GM12878 (cell line): ENCODE measurements around the gene ALG3. TPM values are rescaled to one million over a fixed set of nuclear protein-coding genes. Genes with fewer than 3 reads are reported as not detected.

ENCODE experiments used
- ATAC-seq: fragments of 200-7000 bp; cut with Tn5 transposase; 3 replicates; pipeline ENCODE4 v1.9.1; 2020; ENCODE audit warnings: mild to moderate bottlenecking, moderate library complexity
- BruUV-seq: library from RNA; stranded (reverse); fragments of 400-500 nt; replicated peaks from 2 replicates; lab custom pipeline; 2021; lab: Mats Ljungman, UMichigan
- CTCF ChIA-PET: fragments of 300-600 bp; sonication (Branson Sonifier 250); formaldehyde crosslinking; extraction: SDS; loops from one replicate; lab custom pipeline; 2021; ENCODE audit warnings: inconsistent platforms; lab: Yijun Ruan, JAX
- POLR2A ChIA-PET: fragments of 350-600 bp; formaldehyde crosslinking; extraction: SDS; loops from one replicate; lab custom pipeline; 2021; ENCODE audit warnings: inconsistent platforms; lab: Charles Lee
- RAD21 ChIA-PET: fragments of 300-600 bp; sonication (Branson Sonifier 250); formaldehyde crosslinking; loops from one replicate; lab custom pipeline; 2023; ENCODE audit warnings: antibody characterized with exemption; ENCODE audit not compliant: unreplicated experiment; lab: Charles Lee
- SMC1A ChIA-PET: fragments of 300-600 bp; sonication (Branson Sonifier 250); formaldehyde crosslinking; loops from one replicate; lab custom pipeline; 2023; ENCODE audit not compliant: unreplicated experiment, uncharacterized antibody; lab: Charles Lee
- DNase-seq: peaks from one replicate; pipeline ENCODE4 v3.0.0-alpha.2; 2011; ENCODE audit warnings: low read depth, low spot score
- FAIRE-seq: peaks from 3 replicates; lab custom pipeline; 2011; peaks lifted over from hg19 to GRCh38; lab: Jason Lieb, UNC
- H2AFZ ChIP-seq: 2 replicates; pipeline ENCODE4 v1.6.0; 2011; ENCODE audit warnings: low read depth, low read length, control low read depth; ENCODE audit not compliant: control insufficient read depth
- H3K27ac ChIP-seq: 2 replicates; pipeline ENCODE4 v1.5.1; 2011; ENCODE audit warnings: control low read depth; ENCODE audit not compliant: control insufficient read depth, insufficient read depth
- H3K27me3 ChIP-seq, 2 experiments: replicated peaks in 1 of 2; 2 replicates each; pipeline versions ENCODE4 v1.6.0 to v1.6.1; 2011; ENCODE audit warnings: low read length in 1 of 2; ENCODE audit not compliant: control insufficient read depth in 2 of 2, insufficient read depth in 2 of 2
- H3K36me3 ChIP-seq, 2 experiments: 2 replicates each; pipeline ENCODE4 v1.5.1; 2011; ENCODE audit warnings: low read length in 1 of 2; ENCODE audit not compliant: control insufficient read depth in 2 of 2, insufficient read depth in 2 of 2
- H3K4me1 ChIP-seq: 2 replicates; pipeline ENCODE4 v1.6.1; 2011; ENCODE audit warnings: mild to moderate bottlenecking, low read length, moderate library complexity, mixed read lengths; ENCODE audit not compliant: control insufficient read depth, insufficient read depth
- H3K4me2 ChIP-seq: 2 replicates; pipeline ENCODE4 v1.6.0; 2011; ENCODE audit warnings: control low read depth; ENCODE audit not compliant: control insufficient read depth, insufficient read depth
- H3K4me3 ChIP-seq: fragments of 200-600 bp; sonication (generic); 2 replicates; pipeline ENCODE4 v1.5.1; 2016
- H3K79me2 ChIP-seq: 2 replicates; pipeline ENCODE4 v1.6.0; 2011; ENCODE audit warnings: low read length; ENCODE audit not compliant: control insufficient read depth, insufficient read depth
- H3K9ac ChIP-seq: 2 replicates; pipeline ENCODE4 v1.8.0; 2011; ENCODE audit warnings: low read length, control low read depth, mixed read lengths; ENCODE audit not compliant: control insufficient read depth, insufficient read depth
- H3K9me3 ChIP-seq: replicated peaks from 3 replicates; pipeline ENCODE4 v1.5.1; 2011; ENCODE audit warnings: mild to moderate bottlenecking, low read length; ENCODE audit not compliant: control insufficient read depth, insufficient read depth
- H4K20me1 ChIP-seq: 2 replicates; pipeline ENCODE4 v1.6.0; 2011; ENCODE audit not compliant: control insufficient read depth, insufficient read depth
- CBX3 ChIP-seq: fragments of 200-600 bp; sonication (generic); IDR thresholded peaks from 2 replicates; pipeline ENCODE4 v1.6.1; 2016; ENCODE audit warnings: low read depth, borderline replicate concordance
- CHD1 ChIP-seq: IDR thresholded peaks from 2 replicates; pipeline ENCODE4 v1.6.1; 2012; ENCODE audit warnings: low read depth, low read length, improper control_type of control experiment
- CREB1 ChIP-seq: IDR thresholded peaks from 2 replicates; pipeline ENCODE4 v1.6.1; 2012; ENCODE audit warnings: low read depth, mild to moderate bottlenecking, inconsistent platforms
- FOXM1 ChIP-seq: IDR thresholded peaks from 2 replicates; pipeline ENCODE4 v1.6.1; 2012; ENCODE audit warnings: low read depth, mild to moderate bottlenecking, inconsistent platforms, low read length, moderate library complexity
- JUNB ChIP-seq: IDR thresholded peaks from 2 replicates; pipeline ENCODE4 v1.6.1; 2016; ENCODE audit warnings: antibody characterized with exemption, mild to moderate bottlenecking
- KDM1A ChIP-seq: fragments of 200-600 bp; sonication (generic); IDR thresholded peaks from 2 replicates; pipeline ENCODE4 v1.6.1; 2016; ENCODE audit warnings: borderline replicate concordance
- KLF5 ChIP-seq: fragments of 450-650 bp; IDR thresholded peaks from 2 replicates; pipeline ENCODE4 v1.6.1; 2014; ENCODE audit warnings: mild to moderate bottlenecking; ENCODE audit not compliant: partially characterized antibody
- MYC ChIP-seq: IDR thresholded peaks from 2 replicates; pipeline ENCODE4 v1.6.1; 2011; ENCODE audit warnings: mild to moderate bottlenecking, low read length, moderate library complexity, inconsistent platforms; ENCODE audit not compliant: insufficient read depth, insufficient replicate concordance, insufficient read length, severe bottlenecking
- NFIC ChIP-seq: IDR thresholded peaks from 2 replicates; pipeline ENCODE4 v1.6.1; 2012; ENCODE audit warnings: low read depth, mild to moderate bottlenecking, inconsistent platforms, low read length, moderate library complexity
- RBBP5 ChIP-seq: fragments of 200-600 bp; sonication (generic); conservative IDR thresholded peaks from 2 replicates; pipeline ENCODE4 v1.6.1; 2016
- SMAD1 ChIP-seq: fragments of 450-650 bp; IDR thresholded peaks from 2 replicates; pipeline ENCODE4 v1.6.1; 2018; ENCODE audit warnings: mild to moderate bottlenecking, low read depth; ENCODE audit not compliant: partially characterized antibody
- TCF7 ChIP-seq: IDR thresholded peaks from 2 replicates; pipeline ENCODE4 v1.6.1; 2014; ENCODE audit warnings: antibody characterized with exemption, borderline replicate concordance
- ZNF207 ChIP-seq: fragments of 450-650 bp; IDR thresholded peaks from 2 replicates; pipeline ENCODE4 v1.6.1; 2014; ENCODE audit warnings: antibody characterized with exemption, mild to moderate bottlenecking, borderline replicate concordance
- WGBS: methylation state at CpG from one replicate; pipeline ENCODE4 v1.1.6; 2016; ENCODE audit warnings: low lambda C conversion rate; ENCODE audit not compliant: insufficient replicate concordance, insufficient coverage; ENCODE audit errors: missing lambda C conversion rate; 5-methylcytosine and 5-hydroxymethylcytosine counted together
- in situ Hi-C: fragments of 300-500 bp; cut with MboI; formaldehyde crosslinking; loops from 9 replicates; pipeline ENCODE4 v1.14.3; 2018; ENCODE audit warnings: mixed read lengths
- intact Hi-C: fragments of 100-400 bp; cut with micrococcal nuclease; formaldehyde crosslinking; loops from one replicate; pipeline ENCODE4 v1.14.2; 2022; ENCODE audit not compliant: unreplicated experiment
- polyA plus RNA-seq, 11 experiments: library from polyadenylated mRNA; depleted of rRNA in 4 of 11; unstranded in 6 of 11; stranded (reverse) in 5 of 11; fragments of >200 nt; fragmentation: Nextera tagmentation in 4 of 11; fragmentation: Illumina TruSeq in 1 of 11; extraction: Ambion mirVana in 4 of 11; extraction: Trizol in 1 of 11; gene quantifications; 1 replicate in 1 of 11; 2 replicates in 10 of 11; pipeline versions ENCODE4 v1.2.1 to v1.2.3, GENCODE V29; 2011 to 2016; ENCODE audit warnings: inconsistent platforms in 2 of 11, missing spikeins in 2 of 11, low read depth in 1 of 11
- total RNA-seq, 4 experiments: library from RNA; depleted of rRNA in 3 of 4; stranded (reverse); fragments of >200 nt in 3 of 4; fragmentation: Illumina TruSeq in 1 of 4; extraction: Trizol in 1 of 4; gene quantifications; 2 replicates each; pipeline versions ENCODE4 v1.2.1 to v1.2.3, GENCODE V29; 2013 to 2021
- TF ChIP-seq, protein P1 (sequence below), 3 experiments: IDR thresholded peaks in 2 of 3; conservative IDR thresholded peaks in 1 of 3; 2 replicates each; pipeline ENCODE4 v1.5.1; 2011; ENCODE audit warnings: low read depth in 3 of 3, low read length in 3 of 3, mild to moderate bottlenecking in 3 of 3, control low read depth in 2 of 3, moderate library complexity in 2 of 3, inconsistent platforms in 1 of 3, mixed read lengths in 1 of 3; ENCODE audit not compliant: control insufficient read depth in 2 of 3, insufficient read depth in 1 of 3; ENCODE audit errors: extremely low read depth in 1 of 3
- TF ChIP-seq, protein P2 (sequence below): fragments of 150-350 bp; IDR thresholded peaks from 2 replicates; pipeline ENCODE4 v1.6.1; 2014; ENCODE audit warnings: mild to moderate bottlenecking, low read depth, low read length
- TF ChIP-seq, protein P3 (sequence below): fragments of 450-650 bp; IDR thresholded peaks from 2 replicates; pipeline ENCODE4 v1.6.1; 2016; ENCODE audit warnings: mild to moderate bottlenecking, moderate library complexity, borderline replicate concordance
- TF ChIP-seq, protein P4 (sequence below): IDR thresholded peaks from 2 replicates; pipeline ENCODE4 v1.6.1; 2011; ENCODE audit warnings: low read depth, low read length, improper control_type of control experiment, borderline replicate concordance

ALG3 gene
- total and polyA plus RNA-seq, 10 of the 15 experiments (the other 5 are each of a cell fraction or from before 2014, with no cell fraction given) = 13.6 to 84.7 (median 39.4) TPM

DNA sequence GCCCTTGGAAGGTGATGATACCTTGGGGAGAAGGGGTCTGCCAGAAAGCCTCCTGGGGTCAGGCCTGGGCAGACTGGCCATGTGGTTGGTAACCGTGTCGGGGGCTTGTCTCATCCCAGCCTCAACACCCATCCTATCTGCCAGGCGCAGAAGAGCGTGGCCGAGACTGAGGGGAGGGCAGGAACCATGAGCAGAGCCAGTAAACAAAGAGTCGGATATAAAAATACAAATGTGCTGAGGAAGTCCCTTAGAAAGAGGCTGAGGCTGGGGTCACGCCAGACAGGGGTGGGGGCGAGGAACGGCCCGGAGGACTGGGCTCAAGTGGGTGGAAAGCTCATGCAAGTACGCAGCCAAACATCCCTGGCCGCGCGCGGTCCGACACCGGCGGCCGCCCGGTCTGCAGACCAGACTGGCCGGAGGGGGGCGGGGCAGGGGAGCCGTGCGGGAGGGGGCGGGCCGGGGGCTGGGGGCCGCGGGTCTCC lies 10.7 kb upstream of the ALG3 start:
- no TSS peak for BruUV-seq
- Histone ChIP-seq H3K4me3 (no peak overlapping the region), H3K4me1 (0 out of 2 replicates have a peak, but pooled peaks cover 4% of the 10 kb centered on the region), H3K9ac (no peak overlapping the region), H3K9me3 (no peaks in the 10 kb centered on the region), H2AFZ (no peak overlapping the region), H3K36me3 (no peaks in the 10 kb centered on the region), H3K27ac (no peak overlapping the region), H3K4me2 (no peak overlapping the region), H4K20me1 (no peaks in the 10 kb centered on the region), H3K79me2 (no peaks in the 10 kb centered on the region), H3K27me3 (peaks cover 2 to 11% of the 10 kb centered on the region in 2 experiments)
- SMC1A ChIA-PET = no interaction called here
- CTCF ChIA-PET = no interaction called here
- no peak for ATAC-seq
- WGBS = 53% methylated on average over 28 of the region's 28 CpGs
- in situ Hi-C loops (no loop called here), intact Hi-C loops (loop anchor here (10.0 kb wide), 1 partner anchor 245 kb away; the partner anchor contains the start of gene ABCC5)
- POLR2A ChIA-PET = no interaction called here
- no peak for DNase-seq
- no peak for FAIRE-seq
- RAD21 ChIA-PET = no interaction called here
- TF ChIP-seq CHD1 (no peak), CBX3 (no peak), ZNF207 (no peak), RBBP5 (no peak), KLF5 (no peak), MYC (no peak), JUNB (no peak), NFIC (no peak), KDM1A (no peak), FOXM1 (no peak), TCF7 (no peak), CREB1 (no peak), SMAD1 (no peak)
- TF ChIP-seq, protein P1, sequence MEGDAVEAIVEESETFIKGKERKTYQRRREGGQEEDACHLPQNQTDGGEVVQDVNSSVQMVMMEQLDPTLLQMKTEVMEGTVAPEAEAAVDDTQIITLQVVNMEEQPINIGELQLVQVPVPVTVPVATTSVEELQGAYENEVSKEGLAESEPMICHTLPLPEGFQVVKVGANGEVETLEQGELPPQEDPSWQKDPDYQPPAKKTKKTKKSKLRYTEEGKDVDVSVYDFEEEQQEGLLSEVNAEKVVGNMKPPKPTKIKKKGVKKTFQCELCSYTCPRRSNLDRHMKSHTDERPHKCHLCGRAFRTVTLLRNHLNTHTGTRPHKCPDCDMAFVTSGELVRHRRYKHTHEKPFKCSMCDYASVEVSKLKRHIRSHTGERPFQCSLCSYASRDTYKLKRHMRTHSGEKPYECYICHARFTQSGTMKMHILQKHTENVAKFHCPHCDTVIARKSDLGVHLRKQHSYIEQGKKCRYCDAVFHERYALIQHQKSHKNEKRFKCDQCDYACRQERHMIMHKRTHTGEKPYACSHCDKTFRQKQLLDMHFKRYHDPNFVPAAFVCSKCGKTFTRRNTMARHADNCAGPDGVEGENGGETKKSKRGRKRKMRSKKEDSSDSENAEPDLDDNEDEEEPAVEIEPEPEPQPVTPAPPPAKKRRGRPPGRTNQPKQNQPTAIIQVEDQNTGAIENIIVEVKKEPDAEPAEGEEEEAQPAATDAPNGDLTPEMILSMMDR (IDR thresholded peaks at IDR 0.05 in 2 of 3, conservative IDR thresholded peaks at IDR 0.05 in 1 of 3; ENCODE audit: control insufficient read depth in 2 of 3, extremely low read depth in 1 of 3, insufficient read depth in 1 of 3, low read depth in 3 of 3, low read length in 3 of 3) = no peak
- TF ChIP-seq, protein P2, sequence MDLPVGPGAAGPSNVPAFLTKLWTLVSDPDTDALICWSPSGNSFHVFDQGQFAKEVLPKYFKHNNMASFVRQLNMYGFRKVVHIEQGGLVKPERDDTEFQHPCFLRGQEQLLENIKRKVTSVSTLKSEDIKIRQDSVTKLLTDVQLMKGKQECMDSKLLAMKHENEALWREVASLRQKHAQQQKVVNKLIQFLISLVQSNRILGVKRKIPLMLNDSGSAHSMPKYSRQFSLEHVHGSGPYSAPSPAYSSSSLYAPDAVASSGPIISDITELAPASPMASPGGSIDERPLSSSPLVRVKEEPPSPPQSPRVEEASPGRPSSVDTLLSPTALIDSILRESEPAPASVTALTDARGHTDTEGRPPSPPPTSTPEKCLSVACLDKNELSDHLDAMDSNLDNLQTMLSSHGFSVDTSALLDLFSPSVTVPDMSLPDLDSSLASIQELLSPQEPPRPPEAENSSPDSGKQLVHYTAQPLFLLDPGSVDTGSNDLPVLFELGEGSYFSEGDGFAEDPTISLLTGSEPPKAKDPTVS = no peak
- TF ChIP-seq, protein P3, sequence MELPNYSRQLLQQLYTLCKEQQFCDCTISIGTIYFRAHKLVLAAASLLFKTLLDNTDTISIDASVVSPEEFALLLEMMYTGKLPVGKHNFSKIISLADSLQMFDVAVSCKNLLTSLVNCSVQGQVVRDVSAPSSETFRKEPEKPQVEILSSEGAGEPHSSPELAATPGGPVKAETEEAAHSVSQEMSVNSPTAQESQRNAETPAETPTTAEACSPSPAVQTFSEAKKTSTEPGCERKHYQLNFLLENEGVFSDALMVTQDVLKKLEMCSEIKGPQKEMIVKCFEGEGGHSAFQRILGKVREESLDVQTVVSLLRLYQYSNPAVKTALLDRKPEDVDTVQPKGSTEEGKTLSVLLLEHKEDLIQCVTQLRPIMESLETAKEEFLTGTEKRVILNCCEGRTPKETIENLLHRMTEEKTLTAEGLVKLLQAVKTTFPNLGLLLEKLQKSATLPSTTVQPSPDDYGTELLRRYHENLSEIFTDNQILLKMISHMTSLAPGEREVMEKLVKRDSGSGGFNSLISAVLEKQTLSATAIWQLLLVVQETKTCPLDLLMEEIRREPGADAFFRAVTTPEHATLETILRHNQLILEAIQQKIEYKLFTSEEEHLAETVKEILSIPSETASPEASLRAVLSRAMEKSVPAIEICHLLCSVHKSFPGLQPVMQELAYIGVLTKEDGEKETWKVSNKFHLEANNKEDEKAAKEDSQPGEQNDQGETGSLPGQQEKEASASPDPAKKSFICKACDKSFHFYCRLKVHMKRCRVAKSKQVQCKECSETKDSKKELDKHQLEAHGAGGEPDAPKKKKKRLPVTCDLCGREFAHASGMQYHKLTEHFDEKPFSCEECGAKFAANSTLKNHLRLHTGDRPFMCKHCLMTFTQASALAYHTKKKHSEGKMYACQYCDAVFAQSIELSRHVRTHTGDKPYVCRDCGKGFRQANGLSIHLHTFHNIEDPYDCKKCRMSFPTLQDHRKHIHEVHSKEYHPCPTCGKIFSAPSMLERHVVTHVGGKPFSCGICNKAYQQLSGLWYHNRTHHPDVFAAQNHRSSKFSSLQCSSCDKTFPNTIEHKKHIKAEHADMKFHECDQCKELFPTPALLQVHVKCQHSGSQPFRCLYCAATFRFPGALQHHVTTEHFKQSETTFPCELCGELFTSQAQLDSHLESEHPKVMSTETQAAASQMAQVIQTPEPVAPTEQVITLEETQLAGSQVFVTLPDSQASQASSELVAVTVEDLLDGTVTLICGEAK = no peak
- TF ChIP-seq, protein P4, sequence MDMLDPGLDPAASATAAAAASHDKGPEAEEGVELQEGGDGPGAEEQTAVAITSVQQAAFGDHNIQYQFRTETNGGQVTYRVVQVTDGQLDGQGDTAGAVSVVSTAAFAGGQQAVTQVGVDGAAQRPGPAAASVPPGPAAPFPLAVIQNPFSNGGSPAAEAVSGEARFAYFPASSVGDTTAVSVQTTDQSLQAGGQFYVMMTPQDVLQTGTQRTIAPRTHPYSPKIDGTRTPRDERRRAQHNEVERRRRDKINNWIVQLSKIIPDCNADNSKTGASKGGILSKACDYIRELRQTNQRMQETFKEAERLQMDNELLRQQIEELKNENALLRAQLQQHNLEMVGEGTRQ = no peak
